ENCODE measurements around the gene RNASE1.

Gene RNASE1

DNA sequence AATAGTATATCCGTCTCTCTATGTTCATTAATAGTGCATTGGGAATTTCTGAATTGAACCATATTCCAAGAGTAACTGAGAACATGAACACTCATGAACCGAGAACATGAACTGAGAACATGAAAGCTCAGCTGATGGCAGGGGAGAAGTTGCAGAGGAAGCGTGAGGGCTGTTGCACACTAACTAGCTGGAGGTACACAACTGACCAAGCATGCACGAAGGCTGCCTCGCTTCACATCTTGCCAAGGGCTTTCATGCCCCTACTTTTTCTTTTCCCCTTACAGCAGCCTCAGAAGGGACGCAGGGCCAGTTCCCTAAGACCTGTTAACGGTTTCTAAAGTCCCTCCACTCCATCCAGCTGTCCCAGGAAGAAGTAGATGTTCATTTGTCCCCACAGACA, 4.3 kb downstream of the RNASE1 start:
- DNase-seq (ENCODE audit: insufficient read length, low spot score) (no peak), FAIRE-seq (no peak)
- no peak for TF ChIP-seq POLR2A (IDR thresholded peaks at IDR 0.05; ENCODE audit: low read depth, low read length)

GRCh38 chr14:20797164-20797563, 5.5 kb downstream of the RNASE1 start:
- TF ChIP-seq POLR2A (IDR thresholded peaks at IDR 0.05; ENCODE audit: low read depth, low read length), result no peak
- FAIRE-seq, result no peak
- no peak for DNase-seq (ENCODE audit: insufficient read length, low spot score)

GRCh38 chr14:20794644-20795369, 7.8 kb downstream of the RNASE1 start:
- no peak for FAIRE-seq
- no peak for DNase-seq (ENCODE audit: insufficient read length, low spot score)
- no peak for TF ChIP-seq POLR2A (IDR thresholded peaks at IDR 0.05; ENCODE audit: low read depth, low read length)

GRCh38 chr14:20792556-20792955, 10.1 kb downstream of the RNASE1 start:
- FAIRE-seq (no peak), DNase-seq (ENCODE audit: insufficient read length, low spot score) (no peak)
- TF ChIP-seq POLR2A (IDR thresholded peaks at IDR 0.05; ENCODE audit: low read depth, low read length), result no peak

- TF ChIP-seq POLR2A (IDR thresholded peaks at IDR 0.05; ENCODE audit: low read depth, low read length), result no peak
- DNase-seq (ENCODE audit: insufficient read length, low spot score), result no peak
- no peak for FAIRE-seq
Measured at GRCh38 chr14:20791597-20791996, 11.0 kb downstream of the RNASE1 start.

DNA sequence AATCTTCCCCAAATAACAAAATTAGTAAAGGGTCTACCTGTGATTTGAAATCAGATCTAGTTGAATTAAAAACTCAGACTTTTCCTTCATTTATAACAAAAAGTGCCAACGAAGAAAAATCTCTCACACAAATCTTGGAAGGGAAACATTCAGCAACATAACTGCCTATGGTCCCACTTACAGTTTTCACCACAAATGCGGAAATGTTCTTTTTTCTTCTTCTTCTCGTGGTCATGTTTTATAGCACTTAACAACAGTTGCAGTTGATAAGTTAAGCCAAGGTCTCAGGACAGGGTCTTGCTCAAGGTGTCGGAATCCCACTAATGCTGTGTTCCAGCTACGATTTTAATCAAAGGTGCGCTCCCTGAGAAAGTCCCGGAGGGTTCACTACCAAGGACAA, 11.5 kb downstream of the RNASE1 start:
- TF ChIP-seq POLR2A (IDR thresholded peaks at IDR 0.05; ENCODE audit: low read depth, low read length), result no peak
- no peak for DNase-seq (ENCODE audit: insufficient read length, low spot score)
- no peak for FAIRE-seq

DNA sequence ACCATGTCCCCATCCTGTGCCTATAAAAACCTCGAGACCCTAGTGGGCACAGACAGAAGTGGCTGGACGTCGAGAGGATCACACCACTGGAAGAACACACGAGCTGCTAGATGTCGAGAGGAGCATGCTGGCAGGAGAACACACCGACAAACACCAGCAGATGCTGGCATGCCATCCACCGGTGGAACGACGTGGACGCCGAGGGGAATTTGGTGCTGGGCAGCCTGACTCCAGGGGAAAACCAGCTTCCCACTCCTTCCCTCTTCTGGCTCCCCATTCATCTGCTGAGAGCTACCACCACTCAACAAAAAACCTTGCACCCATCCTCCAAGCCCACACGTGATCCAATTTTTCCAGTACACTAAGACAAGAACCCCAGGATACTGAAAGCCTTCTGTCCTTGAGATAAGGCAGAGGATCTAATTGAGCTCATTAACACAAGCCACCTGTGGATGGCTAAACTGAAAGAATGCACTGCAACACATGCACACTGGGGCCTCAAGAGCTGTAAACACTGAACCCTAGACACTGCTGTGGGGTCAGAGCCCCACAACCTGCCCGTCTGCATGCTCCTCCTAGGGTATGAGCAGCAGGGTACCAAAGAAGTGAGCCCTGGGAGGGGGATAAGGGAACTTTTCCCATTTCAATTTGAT, 12.1 kb downstream of the RNASE1 start:
- DNase-seq (ENCODE audit: insufficient read length, low spot score) (no peak), FAIRE-seq (no peak)
- no peak for TF ChIP-seq POLR2A (IDR thresholded peaks at IDR 0.05; ENCODE audit: low read depth, low read length)

GRCh38 chr14:20789230-20789813, 13.3 kb downstream of the RNASE1 start:
- DNase-seq (ENCODE audit: insufficient read length, low spot score) (no peak), FAIRE-seq (no peak)
- TF ChIP-seq POLR2A (IDR thresholded peaks at IDR 0.05; ENCODE audit: low read depth, low read length), result no peak

DNA sequence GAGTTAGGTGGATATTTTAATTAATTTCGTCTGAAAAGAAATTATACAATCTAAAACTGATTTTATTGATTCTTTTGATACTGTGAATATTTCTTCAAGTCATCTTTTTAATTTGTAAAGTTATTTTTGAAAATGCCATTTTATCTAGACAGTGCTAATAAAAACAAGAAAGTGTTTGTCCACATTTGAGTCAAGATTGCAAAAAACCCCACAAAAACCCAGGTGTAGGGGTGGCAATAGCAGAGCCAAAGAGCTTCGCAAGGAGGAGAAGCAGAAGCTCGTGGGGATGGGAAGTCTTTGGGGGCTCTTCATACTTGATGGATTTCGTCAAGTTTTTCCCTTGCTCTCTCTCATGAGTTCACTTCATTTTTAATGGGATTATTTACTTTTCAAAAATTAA, 15.6 kb downstream of the RNASE1 start:
- no peak for DNase-seq (ENCODE audit: insufficient read length, low spot score)
- FAIRE-seq, result no peak
- no peak for TF ChIP-seq POLR2A (IDR thresholded peaks at IDR 0.05; ENCODE audit: low read depth, low read length)

- no peak for FAIRE-seq
- no peak for TF ChIP-seq POLR2A (IDR thresholded peaks at IDR 0.05; ENCODE audit: low read depth, low read length)
- DNase-seq (ENCODE audit: insufficient read length, low spot score), result no peak
Measured at GRCh38 chr14:20782280-20782890, 20.3 kb downstream of the RNASE1 start.

GRCh38 chr14:20781803-20782202, 20.8 kb downstream of the RNASE1 start:
- DNase-seq (ENCODE audit: insufficient read length, low spot score), result no peak
- no peak for TF ChIP-seq POLR2A (IDR thresholded peaks at IDR 0.05; ENCODE audit: low read depth, low read length)
- FAIRE-seq, result no peak

- TF ChIP-seq POLR2A (IDR thresholded peaks at IDR 0.05; ENCODE audit: low read depth, low read length), result no peak
- no peak for FAIRE-seq
- no peak for DNase-seq (ENCODE audit: insufficient read length, low spot score)
Measured at GRCh38 chr14:20775901-20776300, 26.7 kb downstream of the RNASE1 start.

GRCh38 chr14:20775043-20775442, 27.6 kb downstream of the RNASE1 start:
- FAIRE-seq (no peak), DNase-seq (ENCODE audit: insufficient read length, low spot score) (no peak)
- no peak for TF ChIP-seq POLR2A (IDR thresholded peaks at IDR 0.05; ENCODE audit: low read depth, low read length)

DNA sequence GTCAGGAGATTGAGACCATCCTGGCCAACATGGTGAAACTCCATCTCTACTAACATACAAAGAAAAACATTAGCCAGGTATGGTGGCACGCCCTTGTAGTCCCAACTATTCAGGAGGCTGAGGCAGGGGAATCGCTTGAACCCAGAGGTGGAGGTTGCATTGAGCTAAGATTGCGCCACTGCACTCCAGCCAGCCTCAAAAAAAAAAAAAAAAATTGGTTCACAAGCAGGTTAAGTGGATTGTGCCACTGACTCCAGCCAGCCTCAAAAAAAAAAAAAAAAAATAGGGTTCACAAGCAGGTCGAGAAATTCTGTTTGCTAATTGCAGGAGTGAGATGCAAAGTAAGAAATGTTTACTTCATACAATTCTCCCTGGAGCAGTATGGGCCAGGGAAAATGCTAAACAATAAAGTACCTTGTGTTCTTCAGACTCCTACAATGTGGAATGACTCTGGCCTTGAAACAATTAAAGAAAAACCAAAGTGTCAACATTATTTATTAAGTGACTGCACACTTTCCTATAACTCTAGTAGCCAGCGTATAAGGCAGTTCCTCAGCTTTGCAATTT, 28.3 kb downstream of the RNASE1 start:
- TF ChIP-seq POLR2A (IDR thresholded peaks at IDR 0.05; ENCODE audit: low read depth, low read length), result no peak
- FAIRE-seq (no peak), DNase-seq (ENCODE audit: insufficient read length, low spot score) (no peak)

Data from H54 (cell line).